Fibroblast of peridontal ligament (primary cell): Measurements from ENCODE around the gene SURF4.

Source experiments
- DNase-seq: peaks from one replicate; pipeline ENCODE4 v3.0.0-alpha.2; 2010; ENCODE audit errors: extremely low read depth

Gene SURF4

DNA sequence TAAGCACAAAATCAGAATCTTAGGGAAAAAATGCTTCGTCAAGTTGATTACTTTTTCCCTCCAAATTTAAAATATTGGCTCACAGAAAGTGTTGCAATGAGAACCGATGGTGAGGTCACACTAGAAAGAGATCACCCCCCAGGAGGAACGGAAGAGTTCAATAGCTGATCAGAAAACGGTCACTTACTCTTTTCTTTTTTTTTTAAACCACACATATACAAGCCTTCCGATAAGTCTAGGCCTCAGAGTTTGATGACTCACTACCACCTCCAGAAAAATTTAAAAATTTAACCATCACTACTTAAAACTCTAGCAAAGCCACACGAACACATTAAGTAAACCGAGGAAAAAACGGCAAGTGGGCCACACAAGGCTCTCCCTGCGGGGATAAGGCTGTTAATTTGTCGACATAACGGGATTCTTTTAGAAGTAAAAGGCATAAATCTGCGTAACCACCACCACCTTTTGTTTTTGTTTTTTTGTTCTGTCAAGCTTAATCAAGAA lies 1.2 kb downstream of the SURF4 start:
- DNase-seq, result peak; percentile 71

GRCh38 chr9:133372144-133372543 lies 3.7 kb downstream of the SURF4 start:
- no peak for DNase-seq

DNA sequence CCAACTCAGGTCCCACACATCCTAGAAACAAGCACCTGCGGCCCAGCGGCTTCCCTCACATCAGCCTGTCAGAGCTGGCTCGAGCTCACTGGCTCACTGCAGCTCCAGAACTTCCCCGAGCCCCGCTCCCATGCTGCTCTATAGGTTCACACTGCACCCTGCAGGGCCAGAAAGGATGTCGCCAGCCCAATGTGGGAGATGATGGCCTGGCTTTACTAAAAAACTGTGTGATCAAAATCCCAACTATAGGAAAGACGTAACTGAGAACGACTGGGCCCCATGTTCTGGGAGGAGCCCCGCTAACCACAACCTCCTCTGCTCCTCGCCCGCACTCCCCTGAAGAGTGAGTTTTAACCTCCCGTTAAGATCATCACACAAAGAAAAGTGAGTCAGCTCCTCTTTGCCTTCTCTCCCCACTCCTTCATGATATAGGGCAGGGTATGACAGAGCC lies 4.6 kb downstream of the SURF4 start:
- DNase-seq, result no peak

DNA sequence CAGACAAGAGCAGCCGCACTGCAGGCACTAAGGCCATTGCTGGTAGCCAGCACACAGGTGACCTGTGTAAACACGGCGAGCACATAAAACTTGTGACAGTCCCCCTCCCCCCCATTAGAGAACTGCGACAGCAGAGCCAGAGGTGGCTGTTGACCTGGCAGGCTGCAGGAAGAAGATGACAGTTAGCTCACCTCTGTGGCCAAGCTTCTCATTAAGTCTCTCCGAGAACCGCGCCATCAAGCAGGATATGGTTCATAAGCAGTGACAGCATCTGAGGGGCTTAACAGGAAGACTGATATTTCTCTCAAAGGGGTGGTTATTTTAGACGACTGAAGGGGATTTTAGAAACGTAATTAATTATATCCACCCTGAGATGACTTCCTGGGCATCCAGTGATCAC lies 5.2 kb downstream of the SURF4 start:
- DNase-seq, result no peak

DNA sequence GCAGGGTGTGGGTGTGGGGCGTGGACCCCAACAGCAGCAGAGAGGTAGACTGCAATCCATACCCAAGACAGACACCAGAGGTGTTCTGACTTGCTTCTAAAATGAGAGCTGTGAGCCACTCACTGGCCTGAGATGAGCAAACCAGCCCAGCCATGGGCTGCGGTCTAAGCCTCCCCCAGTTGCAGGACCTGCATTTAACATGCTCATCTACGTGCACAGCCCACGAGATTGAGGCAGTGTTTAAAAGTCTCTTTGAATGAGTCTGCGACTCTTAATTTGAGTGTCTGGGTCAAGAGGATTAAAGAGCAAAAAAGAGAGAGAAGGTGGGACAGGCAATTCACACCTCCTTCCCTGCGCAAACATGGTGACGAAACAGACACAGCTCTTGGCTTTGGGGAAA lies 5.9 kb downstream of the SURF4 start:
- no peak for DNase-seq

GRCh38 chr9:133369422-133369821 lies 6.4 kb downstream of the SURF4 start:
- no peak for DNase-seq

DNA sequence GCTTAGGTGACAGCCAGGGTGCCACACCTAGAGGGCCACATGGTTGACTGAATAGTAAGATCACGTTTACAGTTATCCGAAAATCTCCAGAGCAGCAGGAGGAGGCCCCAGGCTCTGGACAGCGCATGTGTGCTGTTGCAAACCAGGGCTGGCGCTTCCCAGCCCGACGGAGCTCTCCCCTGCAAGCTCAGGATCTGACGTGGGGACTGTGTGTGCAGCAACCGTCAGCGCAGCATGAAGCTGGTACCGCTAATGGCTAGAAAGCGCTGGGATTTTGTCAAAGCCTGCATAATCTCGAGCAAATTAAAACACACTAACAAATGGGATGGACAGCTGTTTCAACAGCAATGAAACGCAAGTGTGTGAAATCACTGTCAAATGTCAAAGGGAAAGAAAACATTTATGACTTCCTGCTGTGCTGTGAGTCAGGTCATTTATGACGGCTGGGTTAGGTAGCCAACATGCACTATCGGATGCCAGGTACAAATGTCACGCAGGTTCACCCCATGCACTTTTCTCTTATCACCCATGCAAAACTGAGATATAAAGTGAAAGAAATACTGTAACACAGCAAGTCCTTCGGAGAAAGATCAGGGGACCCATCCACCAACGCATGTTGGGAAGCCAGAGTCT lies 7.5 kb downstream of the SURF4 start:
- DNase-seq, result no peak

- no peak for DNase-seq
Measured at GRCh38 chr9:133367778-133368177, 8.1 kb downstream of the SURF4 start.

DNA sequence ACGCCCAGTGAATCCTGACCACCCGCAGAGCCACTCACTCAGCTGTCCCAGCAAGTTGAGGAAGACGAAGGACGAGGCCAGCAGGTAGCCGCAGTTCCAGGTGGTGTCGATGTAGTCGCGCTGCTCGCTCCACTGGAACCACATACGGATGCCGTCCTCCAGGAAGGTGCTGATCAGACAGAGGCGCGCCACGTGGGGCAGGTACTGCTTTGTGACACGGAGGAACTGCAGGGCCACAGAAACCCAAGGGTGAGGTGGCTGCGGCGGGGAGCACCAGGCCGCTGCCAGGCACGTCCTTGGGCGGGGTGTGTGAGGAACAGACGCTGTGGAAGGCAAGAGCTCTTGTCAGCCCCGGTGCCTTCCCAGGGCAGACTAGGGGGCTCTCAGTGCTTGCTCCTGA lies 8.6 kb downstream of the SURF4 start:
- no peak for DNase-seq

- DNase-seq, result no peak
Measured at GRCh38 chr9:133366435-133366834, 9.4 kb downstream of the SURF4 start.

DNA sequence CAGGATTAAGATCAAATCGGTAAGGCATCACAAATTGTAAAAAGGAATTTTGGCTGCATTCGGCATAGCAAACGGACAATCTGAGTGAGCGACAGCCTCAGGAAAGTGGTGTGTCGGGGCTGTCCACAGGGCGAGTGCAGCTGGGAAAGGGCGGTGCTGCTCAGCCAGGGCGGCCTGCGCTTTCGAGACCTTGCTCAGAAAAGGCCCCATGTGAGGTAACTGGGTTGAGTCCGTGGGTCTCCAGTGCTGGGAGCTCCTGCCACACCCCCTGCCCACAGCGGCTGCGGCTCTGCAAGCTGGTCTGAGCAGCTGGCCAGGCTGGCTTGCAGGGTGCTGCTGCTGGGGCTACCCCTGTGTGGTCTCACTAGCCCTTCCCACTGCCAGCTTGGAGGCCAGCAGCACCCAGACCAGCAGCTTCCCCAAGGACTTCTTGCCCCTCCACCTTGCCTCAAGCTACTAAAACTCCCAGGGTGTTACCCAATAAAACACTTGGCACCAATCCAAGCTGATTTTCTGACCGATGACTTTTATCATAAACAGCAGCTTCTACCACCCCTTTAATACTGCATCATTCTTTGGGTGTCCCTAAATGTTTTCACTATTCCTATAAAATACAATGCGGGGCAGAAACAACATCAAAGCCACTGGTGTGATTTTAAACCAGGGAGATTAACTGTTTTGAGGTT lies 13.4 kb downstream of the SURF4 start:
- DNase-seq, result no peak

DNA sequence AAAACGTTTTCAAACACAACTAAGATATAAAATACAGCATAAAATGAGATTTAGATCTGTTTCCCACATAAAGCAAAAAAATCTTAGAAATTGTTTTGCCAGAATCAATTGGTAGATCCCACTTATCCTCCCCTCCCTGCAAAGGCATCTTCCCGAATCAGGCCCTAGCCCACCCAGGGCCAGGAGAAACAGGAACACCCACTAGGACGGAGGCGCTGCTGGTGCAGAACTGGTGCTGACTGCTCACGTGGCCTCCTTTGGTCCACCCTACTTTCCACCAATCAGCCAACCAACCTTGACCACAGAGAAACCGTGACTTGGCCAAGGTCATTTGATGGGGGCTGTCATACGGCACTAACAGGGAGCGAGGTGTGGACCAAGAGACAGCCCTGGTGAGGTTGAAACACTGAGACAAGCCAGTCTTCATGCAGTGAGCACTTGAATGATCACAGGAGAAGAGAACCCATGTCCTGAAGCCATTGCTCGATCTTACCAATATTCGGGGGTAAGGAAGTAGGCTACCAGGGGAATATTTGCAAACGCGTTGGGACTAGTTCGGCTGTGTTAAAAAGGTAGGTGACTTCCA lies 14.3 kb downstream of the SURF4 start:
- no peak for DNase-seq

- DNase-seq, result no peak
Measured at GRCh38 chr9:133360400-133361393, 15.2 kb downstream of the SURF4 start.

DNA sequence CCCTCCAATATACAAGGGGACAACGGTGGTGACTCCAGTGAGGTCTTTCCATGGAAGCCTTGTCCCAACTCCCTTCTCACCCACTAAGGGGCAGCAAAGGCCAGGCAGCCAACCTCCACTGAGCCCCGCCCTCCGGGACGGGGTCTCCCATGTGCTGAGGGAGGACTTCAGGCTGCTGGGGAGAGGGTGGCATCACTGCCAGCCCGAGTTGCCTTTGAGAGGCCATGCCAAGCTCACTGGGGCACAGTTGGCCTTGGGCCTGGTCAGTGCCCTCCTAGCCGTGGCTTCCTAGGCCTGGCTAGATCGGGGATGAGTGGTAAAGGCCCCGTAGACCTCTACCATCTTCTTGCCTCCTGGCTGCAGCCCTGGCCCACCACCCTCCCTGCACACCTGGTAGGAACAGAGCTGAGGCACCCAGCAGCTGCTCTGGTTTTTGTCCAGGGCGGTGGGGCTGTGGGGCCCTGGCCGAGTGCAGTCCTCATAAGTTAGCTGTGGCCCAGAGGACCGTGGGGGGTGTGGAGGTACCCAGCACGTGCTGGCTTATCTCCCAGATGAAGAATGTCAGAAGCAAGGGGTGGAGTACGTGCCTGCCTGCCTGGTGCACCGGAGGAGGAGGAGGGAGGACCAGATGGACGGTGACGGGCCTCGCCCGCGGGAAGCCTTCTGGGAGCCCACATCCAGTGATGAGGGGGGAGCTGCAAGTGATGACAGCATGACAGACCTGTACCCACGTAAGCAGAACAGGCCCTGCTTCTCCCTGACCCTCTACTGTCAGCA lies 16.3 kb downstream of the SURF4 start:
- DNase-seq, result no peak

DNA sequence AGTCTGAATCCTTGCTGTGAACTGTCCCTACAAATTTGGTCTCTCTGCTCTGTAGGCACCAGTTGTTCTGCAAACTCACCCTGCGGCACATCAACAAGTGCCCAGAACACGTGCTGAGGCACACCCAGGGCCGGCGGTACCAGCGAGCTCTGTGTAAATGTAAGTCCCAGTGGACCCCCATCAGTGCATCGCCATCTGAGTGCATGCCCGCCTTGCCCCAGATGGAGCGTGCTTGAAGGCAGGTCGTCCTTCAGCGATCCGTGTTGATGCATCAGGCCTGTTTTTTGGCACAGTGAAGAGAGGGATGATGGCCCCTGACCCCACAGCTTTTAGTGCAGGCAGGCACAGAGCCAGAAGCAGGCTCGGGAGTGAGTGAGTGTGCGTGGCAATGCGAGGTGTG lies 18.2 kb downstream of the SURF4 start:
- no peak for DNase-seq

GRCh38 chr9:133356391-133357091 lies 19.3 kb downstream of the SURF4 start, which contains the start of the genes SURF1 and SURF2:
Gene SURF1, minus strand, starts transcription at chr9:133356487. Its CDS starts 34 bp downstream, at chr9:133356453.
Gene SURF2, plus strand, starts transcription at chr9:133356550. Its CDS starts 43 bp downstream, at chr9:133356593.
- peak; percentile 57 for DNase-seq

- DNase-seq, result no peak
Measured at GRCh38 chr9:133355881-133356357, 19.9 kb downstream of the SURF4 start.

- DNase-seq, result no peak
Measured at GRCh38 chr9:133354766-133355165, 21.1 kb downstream of the SURF4 start.

- no peak for DNase-seq
Measured at GRCh38 chr9:133353548-133353947, 22.3 kb downstream of the SURF4 start.
